ENCODE results near the gene RPS15.
A peak's percentile ranks its signal among the peaks of the same experiment; 100 is the strongest.

The RPS15 gene

GRCh38 chr19:1423436-1424191 lies 14.6 kb upstream of the RPS15 start:
- FAIRE-seq (no peak), DNase-seq (ENCODE audit: insufficient read length, low spot score) (no peak)
- TF ChIP-seq PAX5 (IDR thresholded peaks at IDR 0.05; ENCODE audit: insufficient read depth, low read length, severe bottlenecking) = no peak
- no peak for TF ChIP-seq POLR2AphosphoS5 (IDR thresholded peaks at IDR 0.05; ENCODE audit: low read depth, low read length)
- no peak for TF ChIP-seq POU2F2 (IDR thresholded peaks at IDR 0.05; ENCODE audit: low read depth, low read length)
- no peak for TF ChIP-seq POLR2A (IDR thresholded peaks at IDR 0.05; ENCODE audit: low read depth, low read length)
- TF ChIP-seq TAF1 (IDR thresholded peaks at IDR 0.05; ENCODE audit: low read depth, low read length) = no peak
- TF ChIP-seq SPI1 (IDR thresholded peaks at IDR 0.05; ENCODE audit: low read depth, low read length) = no peak

GRCh38 chr19:1424192-1424955 lies 13.8 kb upstream of the RPS15 start:
- TF ChIP-seq TAF1 (IDR thresholded peaks at IDR 0.05; ENCODE audit: low read depth, low read length) (no peak), PAX5 (IDR thresholded peaks at IDR 0.05; ENCODE audit: insufficient read depth, low read length, severe bottlenecking) (no peak), POLR2A (IDR thresholded peaks at IDR 0.05; ENCODE audit: low read depth, low read length) (no peak), POU2F2 (IDR thresholded peaks at IDR 0.05; ENCODE audit: low read depth, low read length) (no peak), SPI1 (IDR thresholded peaks at IDR 0.05; ENCODE audit: low read depth, low read length) (no peak)
- DNase-seq (ENCODE audit: insufficient read length, low spot score) = no peak

GRCh38 chr19:1425102-1425837 lies 12.9 kb upstream of the RPS15 start:
- TF ChIP-seq POLR2AphosphoS5 (IDR thresholded peaks at IDR 0.05; ENCODE audit: low read depth, low read length) (0 out of 2 replicates have a peak, but pooled peaks have one; percentile 19), TAF1 (IDR thresholded peaks at IDR 0.05; ENCODE audit: low read depth, low read length) (no peak)
- no peak for DNase-seq (ENCODE audit: insufficient read length, low spot score)
- FAIRE-seq = no peak

More at GRCh38 chr19:1424192-1424955, 13.8 kb upstream of the RPS15 start:
- no peak for FAIRE-seq

DNA sequence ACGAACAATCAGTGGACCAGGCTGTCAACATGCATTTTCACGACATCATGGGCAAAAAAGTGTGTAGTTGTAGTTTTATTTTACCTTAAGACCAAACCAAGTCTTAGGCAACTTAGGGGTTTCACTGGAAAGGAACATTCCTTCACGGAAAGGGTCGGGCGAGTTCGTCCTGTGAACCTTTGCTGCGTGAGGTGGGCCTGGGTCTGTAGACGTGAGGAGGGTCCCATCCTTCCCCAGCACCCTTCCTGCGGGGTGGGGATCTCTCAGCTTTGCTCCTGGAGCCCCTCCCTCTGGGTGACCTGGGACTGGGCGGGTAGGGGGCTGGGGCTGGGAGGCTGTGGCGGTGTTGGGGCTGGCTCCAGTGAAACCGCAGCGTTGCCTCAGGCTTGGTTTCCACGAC lies 12.3 kb upstream of the RPS15 start:
- FAIRE-seq (no peak), DNase-seq (ENCODE audit: insufficient read length, low spot score) (no peak)
- TF ChIP-seq POU2F2 (IDR thresholded peaks at IDR 0.05; ENCODE audit: low read depth, low read length) = no peak
- TF ChIP-seq PAX5 (IDR thresholded peaks at IDR 0.05; ENCODE audit: insufficient read depth, low read length, severe bottlenecking) = no peak
- TF ChIP-seq SPI1 (IDR thresholded peaks at IDR 0.05; ENCODE audit: low read depth, low read length) = no peak
- no peak for TF ChIP-seq POLR2A (IDR thresholded peaks at IDR 0.05; ENCODE audit: low read depth, low read length)
- TF ChIP-seq TAF1 (IDR thresholded peaks at IDR 0.05; ENCODE audit: low read depth, low read length) = no peak
- TF ChIP-seq POLR2AphosphoS5 (IDR thresholded peaks at IDR 0.05; ENCODE audit: low read depth, low read length) = no peak

DNA sequence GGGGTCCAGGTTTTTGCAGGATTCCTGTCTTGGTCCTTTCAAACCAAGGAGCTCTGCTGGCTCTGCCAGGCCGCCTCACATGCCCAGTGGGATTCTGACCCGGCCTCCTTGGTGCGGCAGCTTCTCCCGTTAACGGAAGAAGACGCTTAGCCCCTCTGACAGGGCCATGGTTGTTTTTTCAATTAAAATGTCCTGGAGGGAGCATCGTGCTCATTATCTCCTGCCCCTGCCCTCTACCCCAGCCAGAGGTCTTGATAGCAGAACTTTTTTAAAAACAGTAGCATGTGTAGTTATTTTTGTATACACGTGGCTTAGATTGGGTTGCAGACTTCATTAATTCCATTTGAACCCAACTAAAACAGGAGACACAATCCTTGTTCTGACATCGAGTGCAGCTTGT lies 11.5 kb upstream of the RPS15 start:
- TF ChIP-seq POLR2A (IDR thresholded peaks at IDR 0.05; ENCODE audit: low read depth, low read length) = no peak
- TF ChIP-seq PAX5 (IDR thresholded peaks at IDR 0.05; ENCODE audit: insufficient read depth, low read length, severe bottlenecking) = no peak
- no peak for TF ChIP-seq SPI1 (IDR thresholded peaks at IDR 0.05; ENCODE audit: low read depth, low read length)
- no peak for TF ChIP-seq POLR2AphosphoS5 (IDR thresholded peaks at IDR 0.05; ENCODE audit: low read depth, low read length)
- TF ChIP-seq TAF1 (IDR thresholded peaks at IDR 0.05; ENCODE audit: low read depth, low read length) = no peak
- TF ChIP-seq POU2F2 (IDR thresholded peaks at IDR 0.05; ENCODE audit: low read depth, low read length) = no peak
- FAIRE-seq = no peak
- no peak for DNase-seq (ENCODE audit: insufficient read length, low spot score)

GRCh38 chr19:1427221-1427920 lies 10.8 kb upstream of the RPS15 start:
- DNase-seq (ENCODE audit: insufficient read length, low spot score) (no peak), FAIRE-seq (no peak)

GRCh38 chr19:1428738-1429391 lies 9.3 kb upstream of the RPS15 start:
- DNase-seq (ENCODE audit: insufficient read length, low spot score) = no peak
- no peak for FAIRE-seq
- no peak for TF ChIP-seq POLR2A (IDR thresholded peaks at IDR 0.05; ENCODE audit: low read depth, low read length)
- no peak for TF ChIP-seq PAX5 (IDR thresholded peaks at IDR 0.05; ENCODE audit: insufficient read depth, low read length, severe bottlenecking)
- no peak for TF ChIP-seq POU2F2 (IDR thresholded peaks at IDR 0.05; ENCODE audit: low read depth, low read length)
- TF ChIP-seq TAF1 (IDR thresholded peaks at IDR 0.05; ENCODE audit: low read depth, low read length) = no peak
- no peak for TF ChIP-seq SPI1 (IDR thresholded peaks at IDR 0.05; ENCODE audit: low read depth, low read length)
- no peak for TF ChIP-seq POLR2AphosphoS5 (IDR thresholded peaks at IDR 0.05; ENCODE audit: low read depth, low read length)

More at GRCh38 chr19:1427221-1427920, 10.8 kb upstream of the RPS15 start:
- TF ChIP-seq POLR2A (IDR thresholded peaks at IDR 0.05; ENCODE audit: low read depth, low read length) = no peak
- TF ChIP-seq SPI1 (IDR thresholded peaks at IDR 0.05; ENCODE audit: low read depth, low read length) = no peak
- no peak for TF ChIP-seq TAF1 (IDR thresholded peaks at IDR 0.05; ENCODE audit: low read depth, low read length)
- no peak for TF ChIP-seq POU2F2 (IDR thresholded peaks at IDR 0.05; ENCODE audit: low read depth, low read length)
- no peak for TF ChIP-seq PAX5 (IDR thresholded peaks at IDR 0.05; ENCODE audit: insufficient read depth, low read length, severe bottlenecking)
- TF ChIP-seq POLR2AphosphoS5 (IDR thresholded peaks at IDR 0.05; ENCODE audit: low read depth, low read length) = no peak

DNA sequence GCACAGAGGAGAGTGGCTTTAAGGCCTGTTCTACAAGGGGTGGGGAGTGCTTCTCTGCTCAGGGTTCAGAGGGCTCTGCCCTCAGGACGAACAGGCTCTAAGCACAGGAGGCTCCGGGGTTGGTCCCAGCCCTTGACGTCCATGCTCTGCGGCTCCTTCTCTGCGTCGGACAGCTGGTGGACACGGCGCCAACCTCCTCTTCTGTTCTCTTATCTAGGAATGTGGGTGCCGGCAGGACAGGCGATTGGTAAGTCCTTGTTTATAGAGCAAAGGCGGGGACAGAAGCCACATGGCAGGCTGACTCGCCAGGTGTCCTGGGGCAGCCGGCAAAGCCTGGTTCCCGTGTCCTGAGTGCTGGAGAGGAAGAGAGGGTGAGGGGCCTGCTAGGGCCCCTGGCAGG lies 8.4 kb upstream of the RPS15 start:
- TF ChIP-seq PAX5 (IDR thresholded peaks at IDR 0.05; ENCODE audit: insufficient read depth, low read length, severe bottlenecking) = no peak
- TF ChIP-seq POLR2AphosphoS5 (IDR thresholded peaks at IDR 0.05; ENCODE audit: low read depth, low read length) = 0 out of 2 replicates have a peak, but pooled peaks have one; percentile 3
- no peak for FAIRE-seq

More for the DNA sequence above, 8.4 kb upstream of the RPS15 start:
- DNase-seq (ENCODE audit: insufficient read length, low spot score) = no peak

Measured in GM12891 (cell line).